ENCODE data around the gene KIF5C.

DNA sequence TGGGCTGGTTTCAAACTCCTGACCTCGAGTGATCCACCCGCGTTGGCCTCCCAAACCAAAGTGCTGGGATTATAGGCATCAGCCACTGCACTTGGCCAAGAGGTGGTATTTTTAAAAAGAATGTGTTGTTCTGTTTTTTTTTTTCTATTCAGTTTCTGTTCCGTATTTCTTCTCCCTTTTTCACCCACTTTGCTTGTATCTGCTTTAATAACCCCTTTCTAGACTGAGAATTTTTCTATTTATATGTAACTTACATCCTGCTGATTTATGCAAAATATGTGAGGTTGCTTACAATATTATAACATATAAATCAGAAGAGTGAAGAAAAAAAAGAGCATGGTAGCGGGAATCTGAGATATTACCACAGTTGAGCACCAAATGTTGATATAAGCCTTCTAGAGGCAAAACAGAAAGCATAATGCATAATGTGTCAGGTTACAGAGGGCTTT lies 146.3 kb downstream of the KIF5C start:
- TF ChIP-seq, protein P1, sequence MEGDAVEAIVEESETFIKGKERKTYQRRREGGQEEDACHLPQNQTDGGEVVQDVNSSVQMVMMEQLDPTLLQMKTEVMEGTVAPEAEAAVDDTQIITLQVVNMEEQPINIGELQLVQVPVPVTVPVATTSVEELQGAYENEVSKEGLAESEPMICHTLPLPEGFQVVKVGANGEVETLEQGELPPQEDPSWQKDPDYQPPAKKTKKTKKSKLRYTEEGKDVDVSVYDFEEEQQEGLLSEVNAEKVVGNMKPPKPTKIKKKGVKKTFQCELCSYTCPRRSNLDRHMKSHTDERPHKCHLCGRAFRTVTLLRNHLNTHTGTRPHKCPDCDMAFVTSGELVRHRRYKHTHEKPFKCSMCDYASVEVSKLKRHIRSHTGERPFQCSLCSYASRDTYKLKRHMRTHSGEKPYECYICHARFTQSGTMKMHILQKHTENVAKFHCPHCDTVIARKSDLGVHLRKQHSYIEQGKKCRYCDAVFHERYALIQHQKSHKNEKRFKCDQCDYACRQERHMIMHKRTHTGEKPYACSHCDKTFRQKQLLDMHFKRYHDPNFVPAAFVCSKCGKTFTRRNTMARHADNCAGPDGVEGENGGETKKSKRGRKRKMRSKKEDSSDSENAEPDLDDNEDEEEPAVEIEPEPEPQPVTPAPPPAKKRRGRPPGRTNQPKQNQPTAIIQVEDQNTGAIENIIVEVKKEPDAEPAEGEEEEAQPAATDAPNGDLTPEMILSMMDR (conservative IDR thresholded peaks at IDR 0.05 in 1 of 2, IDR thresholded peaks at IDR 0.05 in 1 of 2; ENCODE audit: low read depth in 1 of 2, low read length in 2 of 2) = no peak
- no peak for TF ChIP-seq EZH2 (IDR thresholded peaks at IDR 0.05; ENCODE audit: low read length, missing control alignments)

All from fibroblast of lung (primary cell).